GM23338 (cell line): Measurements from ENCODE around the gene TTC3. TPM values are rescaled to one million over a fixed set of nuclear protein-coding genes. Genes with fewer than 3 reads are reported as not detected.

ENCODE experiments used
- CREB1 ChIP-seq: fragments of 250-450 bp; sonication (Bioruptor Pico); IDR thresholded peaks from 2 replicates; pipeline ENCODE4 v1.5.0; 2020; ENCODE audit warnings: low read depth, mild to moderate bottlenecking, moderate library complexity
- EZH2phosphoT487 ChIP-seq: fragments of 200-600 bp; sonication (generic); IDR thresholded peaks from one replicate; pipeline ENCODE4 v1.8.1; 2018; ENCODE audit warnings: antibody characterized with exemption; ENCODE audit not compliant: unreplicated experiment
- JUNB ChIP-seq: IDR thresholded peaks from one replicate; pipeline ENCODE4 v1.6.1; 2016; ENCODE audit warnings: antibody characterized with exemption; ENCODE audit not compliant: unreplicated experiment
- NANOG ChIP-seq: IDR thresholded peaks from 2 replicates; pipeline ENCODE4 v1.6.1; 2016; ENCODE audit warnings: antibody characterized with exemption, borderline replicate concordance
- ZNF114 ChIP-seq: fragments of 250-450 bp; sonication (Bioruptor Pico); IDR thresholded peaks from 2 replicates; pipeline ENCODE4 v1.5.0; 2020; ENCODE audit warnings: mild to moderate bottlenecking, moderate library complexity
- ZNF331 ChIP-seq: fragments of 250-450 bp; sonication (Bioruptor Pico); IDR thresholded peaks from 2 replicates; pipeline ENCODE4 v1.5.0; 2020; ENCODE audit warnings: low read depth, mild to moderate bottlenecking, moderate library complexity
- polyA plus RNA-seq: library from polyadenylated mRNA; unstranded; fragments of >200 nt; fragmentation: Nextera tagmentation; extraction: Ambion mirVana; gene quantifications from 2 replicates; pipeline ENCODE4 v1.2.1, GENCODE V29; 2016
- total RNA-seq: library from RNA; depleted of rRNA; stranded (reverse); fragments of >200 nt; shearing (Covaris generic); gene quantifications from 2 replicates; pipeline ENCODE4 v1.2.3, GENCODE V29; 2014
- TF ChIP-seq, protein P1 (sequence below): fragments of 250-450 bp; sonication (Bioruptor Pico); IDR thresholded peaks from 2 replicates; pipeline ENCODE4 v1.5.0; 2020; ENCODE audit warnings: mild to moderate bottlenecking, moderate library complexity
- TF ChIP-seq, protein P2 (sequence below): IDR thresholded peaks from 2 replicates; pipeline ENCODE4 v1.6.1; 2016; ENCODE audit warnings: antibody characterized with exemption
- TF ChIP-seq, protein P3 (sequence below), 2 experiments: fragments of 200-600 bp in 1 of 2; sonication (generic) in 1 of 2; conservative IDR thresholded peaks; 2 replicates each; pipeline versions ENCODE4 v1.5.1 to v1.6.1; 2016 to 2017; ENCODE audit warnings: antibody characterized with exemption in 2 of 2, low read depth in 2 of 2, mild to moderate bottlenecking in 2 of 2, moderate library complexity in 1 of 2

The TTC3 gene
- total and polyA plus RNA-seq, 2 experiments from 2014 or later: 28.9 to 48.6 TPM

- TF ChIP-seq, protein P1, sequence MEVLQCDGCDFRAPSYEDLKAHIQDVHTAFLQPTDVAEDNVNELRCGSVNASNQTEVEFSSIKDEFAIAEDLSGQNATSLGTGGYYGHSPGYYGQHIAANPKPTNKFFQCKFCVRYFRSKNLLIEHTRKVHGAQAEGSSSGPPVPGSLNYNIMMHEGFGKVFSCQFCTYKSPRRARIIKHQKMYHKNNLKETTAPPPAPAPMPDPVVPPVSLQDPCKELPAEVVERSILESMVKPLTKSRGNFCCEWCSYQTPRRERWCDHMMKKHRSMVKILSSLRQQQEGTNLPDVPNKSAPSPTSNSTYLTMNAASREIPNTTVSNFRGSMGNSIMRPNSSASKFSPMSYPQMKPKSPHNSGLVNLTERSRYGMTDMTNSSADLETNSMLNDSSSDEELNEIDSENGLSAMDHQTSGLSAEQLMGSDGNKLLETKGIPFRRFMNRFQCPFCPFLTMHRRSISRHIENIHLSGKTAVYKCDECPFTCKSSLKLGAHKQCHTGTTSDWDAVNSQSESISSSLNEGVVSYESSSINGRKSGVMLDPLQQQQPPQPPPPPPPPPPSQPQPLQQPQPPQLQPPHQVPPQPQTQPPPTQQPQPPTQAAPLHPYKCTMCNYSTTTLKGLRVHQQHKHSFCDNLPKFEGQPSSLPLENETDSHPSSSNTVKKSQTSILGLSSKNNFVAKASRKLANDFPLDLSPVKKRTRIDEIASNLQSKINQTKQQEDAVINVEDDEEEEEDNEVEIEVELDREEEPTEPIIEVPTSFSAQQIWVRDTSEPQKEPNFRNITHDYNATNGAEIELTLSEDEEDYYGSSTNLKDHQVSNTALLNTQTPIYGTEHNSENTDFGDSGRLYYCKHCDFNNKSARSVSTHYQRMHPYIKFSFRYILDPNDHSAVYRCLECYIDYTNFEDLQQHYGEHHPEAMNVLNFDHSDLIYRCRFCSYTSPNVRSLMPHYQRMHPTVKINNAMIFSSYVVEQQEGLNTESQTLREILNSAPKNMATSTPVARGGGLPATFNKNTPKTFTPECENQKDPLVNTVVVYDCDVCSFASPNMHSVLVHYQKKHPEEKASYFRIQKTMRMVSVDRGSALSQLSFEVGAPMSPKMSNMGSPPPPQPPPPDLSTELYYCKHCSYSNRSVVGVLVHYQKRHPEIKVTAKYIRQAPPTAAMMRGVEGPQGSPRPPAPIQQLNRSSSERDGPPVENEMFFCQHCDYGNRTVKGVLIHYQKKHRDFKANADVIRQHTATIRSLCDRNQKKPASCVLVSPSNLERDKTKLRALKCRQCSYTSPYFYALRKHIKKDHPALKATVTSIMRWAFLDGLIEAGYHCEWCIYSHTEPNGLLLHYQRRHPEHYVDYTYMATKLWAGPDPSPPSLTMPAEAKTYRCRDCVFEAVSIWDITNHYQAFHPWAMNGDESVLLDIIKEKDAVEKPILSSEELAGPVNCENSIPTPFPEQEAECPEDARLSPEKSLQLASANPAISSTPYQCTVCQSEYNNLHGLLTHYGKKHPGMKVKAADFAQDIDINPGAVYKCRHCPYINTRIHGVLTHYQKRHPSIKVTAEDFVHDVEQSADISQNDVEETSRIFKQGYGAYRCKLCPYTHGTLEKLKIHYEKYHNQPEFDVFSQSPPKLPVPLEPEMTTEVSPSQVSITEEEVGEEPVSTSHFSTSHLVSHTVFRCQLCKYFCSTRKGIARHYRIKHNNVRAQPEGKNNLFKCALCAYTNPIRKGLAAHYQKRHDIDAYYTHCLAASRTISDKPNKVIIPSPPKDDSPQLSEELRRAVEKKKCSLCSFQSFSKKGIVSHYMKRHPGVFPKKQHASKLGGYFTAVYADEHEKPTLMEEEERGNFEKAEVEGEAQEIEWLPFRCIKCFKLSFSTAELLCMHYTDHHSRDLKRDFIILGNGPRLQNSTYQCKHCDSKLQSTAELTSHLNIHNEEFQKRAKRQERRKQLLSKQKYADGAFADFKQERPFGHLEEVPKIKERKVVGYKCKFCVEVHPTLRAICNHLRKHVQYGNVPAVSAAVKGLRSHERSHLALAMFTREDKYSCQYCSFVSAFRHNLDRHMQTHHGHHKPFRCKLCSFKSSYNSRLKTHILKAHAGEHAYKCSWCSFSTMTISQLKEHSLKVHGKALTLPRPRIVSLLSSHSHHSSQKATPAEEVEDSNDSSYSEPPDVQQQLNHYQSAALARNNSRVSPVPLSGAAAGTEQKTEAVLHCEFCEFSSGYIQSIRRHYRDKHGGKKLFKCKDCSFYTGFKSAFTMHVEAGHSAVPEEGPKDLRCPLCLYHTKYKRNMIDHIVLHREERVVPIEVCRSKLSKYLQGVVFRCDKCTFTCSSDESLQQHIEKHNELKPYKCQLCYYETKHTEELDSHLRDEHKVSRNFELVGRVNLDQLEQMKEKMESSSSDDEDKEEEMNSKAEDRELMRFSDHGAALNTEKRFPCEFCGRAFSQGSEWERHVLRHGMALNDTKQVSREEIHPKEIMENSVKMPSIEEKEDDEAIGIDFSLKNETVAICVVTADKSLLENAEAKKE (CRISPR knock-in tag): no peak
- no peak for TF ChIP-seq EZH2phosphoT487
- TF ChIP-seq, protein P2, sequence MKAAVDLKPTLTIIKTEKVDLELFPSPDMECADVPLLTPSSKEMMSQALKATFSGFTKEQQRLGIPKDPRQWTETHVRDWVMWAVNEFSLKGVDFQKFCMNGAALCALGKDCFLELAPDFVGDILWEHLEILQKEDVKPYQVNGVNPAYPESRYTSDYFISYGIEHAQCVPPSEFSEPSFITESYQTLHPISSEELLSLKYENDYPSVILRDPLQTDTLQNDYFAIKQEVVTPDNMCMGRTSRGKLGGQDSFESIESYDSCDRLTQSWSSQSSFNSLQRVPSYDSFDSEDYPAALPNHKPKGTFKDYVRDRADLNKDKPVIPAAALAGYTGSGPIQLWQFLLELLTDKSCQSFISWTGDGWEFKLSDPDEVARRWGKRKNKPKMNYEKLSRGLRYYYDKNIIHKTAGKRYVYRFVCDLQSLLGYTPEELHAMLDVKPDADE: no peak
- no peak for TF ChIP-seq CREB1 (CRISPR knock-in tag)
- no peak for TF ChIP-seq JUNB
- TF ChIP-seq NANOG: no peak
- TF ChIP-seq, protein P3, sequence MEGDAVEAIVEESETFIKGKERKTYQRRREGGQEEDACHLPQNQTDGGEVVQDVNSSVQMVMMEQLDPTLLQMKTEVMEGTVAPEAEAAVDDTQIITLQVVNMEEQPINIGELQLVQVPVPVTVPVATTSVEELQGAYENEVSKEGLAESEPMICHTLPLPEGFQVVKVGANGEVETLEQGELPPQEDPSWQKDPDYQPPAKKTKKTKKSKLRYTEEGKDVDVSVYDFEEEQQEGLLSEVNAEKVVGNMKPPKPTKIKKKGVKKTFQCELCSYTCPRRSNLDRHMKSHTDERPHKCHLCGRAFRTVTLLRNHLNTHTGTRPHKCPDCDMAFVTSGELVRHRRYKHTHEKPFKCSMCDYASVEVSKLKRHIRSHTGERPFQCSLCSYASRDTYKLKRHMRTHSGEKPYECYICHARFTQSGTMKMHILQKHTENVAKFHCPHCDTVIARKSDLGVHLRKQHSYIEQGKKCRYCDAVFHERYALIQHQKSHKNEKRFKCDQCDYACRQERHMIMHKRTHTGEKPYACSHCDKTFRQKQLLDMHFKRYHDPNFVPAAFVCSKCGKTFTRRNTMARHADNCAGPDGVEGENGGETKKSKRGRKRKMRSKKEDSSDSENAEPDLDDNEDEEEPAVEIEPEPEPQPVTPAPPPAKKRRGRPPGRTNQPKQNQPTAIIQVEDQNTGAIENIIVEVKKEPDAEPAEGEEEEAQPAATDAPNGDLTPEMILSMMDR (conservative IDR thresholded peaks at IDR 0.05; ENCODE audit: low read depth in 2 of 2): no peak
- no peak for TF ChIP-seq ZNF114 (CRISPR knock-in tag)
- TF ChIP-seq ZNF331 (CRISPR knock-in tag): no peak
Observed at GRCh38 chr21:37208056-37208721, 135.1 kb downstream of the TTC3 start (continued).
